ENCODE measurements around the gene CCNI.

CCNI gene

DNA sequence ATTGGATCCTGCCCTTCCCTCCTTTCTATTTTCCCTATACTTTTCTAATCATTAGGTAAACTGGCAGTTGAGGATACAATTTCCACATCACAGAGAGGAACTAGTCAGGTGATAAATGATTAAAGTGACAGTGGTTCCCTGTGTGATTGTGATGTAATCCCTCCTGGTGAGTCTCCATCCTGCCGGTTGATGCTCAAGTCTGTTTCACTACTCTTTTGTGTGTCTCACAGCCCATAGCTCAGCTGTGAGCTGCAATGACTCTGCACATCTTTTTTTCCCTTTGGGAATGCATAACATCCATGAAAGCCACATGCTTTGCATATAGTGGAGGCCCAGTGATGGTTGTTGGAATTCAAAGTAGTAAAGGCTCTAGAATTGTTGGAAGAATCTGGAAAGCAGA, 60.4 kb downstream of the CCNI start:
- DNase-seq (ENCODE audit: insufficient read length, low spot score) (no peak), FAIRE-seq (no peak)
- TF ChIP-seq, protein P1, sequence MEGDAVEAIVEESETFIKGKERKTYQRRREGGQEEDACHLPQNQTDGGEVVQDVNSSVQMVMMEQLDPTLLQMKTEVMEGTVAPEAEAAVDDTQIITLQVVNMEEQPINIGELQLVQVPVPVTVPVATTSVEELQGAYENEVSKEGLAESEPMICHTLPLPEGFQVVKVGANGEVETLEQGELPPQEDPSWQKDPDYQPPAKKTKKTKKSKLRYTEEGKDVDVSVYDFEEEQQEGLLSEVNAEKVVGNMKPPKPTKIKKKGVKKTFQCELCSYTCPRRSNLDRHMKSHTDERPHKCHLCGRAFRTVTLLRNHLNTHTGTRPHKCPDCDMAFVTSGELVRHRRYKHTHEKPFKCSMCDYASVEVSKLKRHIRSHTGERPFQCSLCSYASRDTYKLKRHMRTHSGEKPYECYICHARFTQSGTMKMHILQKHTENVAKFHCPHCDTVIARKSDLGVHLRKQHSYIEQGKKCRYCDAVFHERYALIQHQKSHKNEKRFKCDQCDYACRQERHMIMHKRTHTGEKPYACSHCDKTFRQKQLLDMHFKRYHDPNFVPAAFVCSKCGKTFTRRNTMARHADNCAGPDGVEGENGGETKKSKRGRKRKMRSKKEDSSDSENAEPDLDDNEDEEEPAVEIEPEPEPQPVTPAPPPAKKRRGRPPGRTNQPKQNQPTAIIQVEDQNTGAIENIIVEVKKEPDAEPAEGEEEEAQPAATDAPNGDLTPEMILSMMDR (IDR thresholded peaks at IDR 0.05; ENCODE audit: insufficient read depth, missing control alignments): no peak

DNA sequence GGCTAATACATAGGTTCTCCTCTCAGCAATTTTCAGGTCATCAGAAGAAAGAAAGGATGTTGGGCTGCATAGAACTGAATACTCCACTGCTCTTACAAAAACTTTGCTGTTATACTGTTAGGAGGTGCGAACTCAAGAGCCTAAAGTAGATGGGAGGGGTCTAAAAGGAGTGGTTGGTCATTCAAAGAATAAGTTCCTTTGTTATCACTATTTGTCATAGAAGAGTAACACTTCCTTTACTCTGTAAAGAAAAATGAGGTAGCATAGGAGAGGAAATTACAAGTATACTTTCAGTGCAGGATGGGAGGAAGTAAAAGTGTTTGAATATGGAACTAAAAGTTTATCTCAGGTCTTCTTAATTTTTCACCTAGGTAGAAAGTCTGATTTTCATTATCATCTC, 61.5 kb downstream of the CCNI start:
- DNase-seq (ENCODE audit: insufficient read length, low spot score) (no peak), FAIRE-seq (no peak)
- TF ChIP-seq, protein P1 (IDR thresholded peaks at IDR 0.05; ENCODE audit: insufficient read depth, missing control alignments): no peak

DNA sequence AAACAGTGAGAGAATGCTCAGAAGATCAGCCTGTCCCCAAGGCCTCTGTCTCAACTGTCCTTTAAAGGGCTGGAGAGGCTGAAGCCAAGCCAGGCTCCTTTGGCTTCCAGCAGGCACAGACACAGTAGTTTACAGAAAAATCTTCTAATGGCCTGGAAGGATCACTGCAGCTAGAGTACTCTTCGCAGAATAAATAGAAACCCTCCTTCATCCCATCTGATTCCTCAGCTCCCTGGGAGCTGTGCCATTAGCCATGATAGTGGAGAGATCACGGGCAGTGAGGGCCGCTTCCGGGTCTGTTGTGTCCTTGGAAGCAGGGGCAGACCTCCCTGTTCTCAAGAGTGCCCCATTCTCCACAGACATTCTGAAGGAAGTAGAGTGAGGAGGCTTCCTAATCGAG, 63.1 kb downstream of the CCNI start:
- DNase-seq (ENCODE audit: insufficient read length, low spot score) (no peak), FAIRE-seq (no peak)
- TF ChIP-seq, protein P1 (IDR thresholded peaks at IDR 0.05; ENCODE audit: insufficient read depth, missing control alignments): no peak

DNA sequence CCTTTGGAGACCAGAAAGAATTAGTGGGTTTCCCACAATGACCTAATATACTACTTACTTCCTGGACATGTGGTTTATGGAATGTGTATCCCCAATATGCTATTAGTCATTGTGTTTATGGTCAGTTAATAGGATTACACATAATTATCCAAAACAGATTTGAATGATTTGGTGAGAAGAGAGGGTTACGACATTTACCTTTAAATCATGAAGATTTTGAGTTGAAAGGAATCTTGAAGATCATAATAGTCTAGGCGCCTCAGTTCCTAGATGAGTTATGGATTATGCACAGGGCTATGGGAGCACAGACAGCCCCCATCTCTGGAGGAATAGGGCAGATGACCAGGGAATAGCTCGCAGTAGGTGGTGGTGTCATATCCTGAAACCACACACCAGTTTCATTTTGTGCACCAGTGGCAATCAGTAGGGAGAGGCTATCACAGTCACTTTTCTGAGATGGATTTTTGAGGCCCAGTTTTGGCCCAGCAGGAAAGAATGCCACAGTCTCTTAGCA, 64.9 kb downstream of the CCNI start:
- TF ChIP-seq, protein P1 (IDR thresholded peaks at IDR 0.05; ENCODE audit: insufficient read depth, missing control alignments): no peak
- FAIRE-seq: no peak
- no peak for DNase-seq (ENCODE audit: insufficient read length, low spot score)

DNA sequence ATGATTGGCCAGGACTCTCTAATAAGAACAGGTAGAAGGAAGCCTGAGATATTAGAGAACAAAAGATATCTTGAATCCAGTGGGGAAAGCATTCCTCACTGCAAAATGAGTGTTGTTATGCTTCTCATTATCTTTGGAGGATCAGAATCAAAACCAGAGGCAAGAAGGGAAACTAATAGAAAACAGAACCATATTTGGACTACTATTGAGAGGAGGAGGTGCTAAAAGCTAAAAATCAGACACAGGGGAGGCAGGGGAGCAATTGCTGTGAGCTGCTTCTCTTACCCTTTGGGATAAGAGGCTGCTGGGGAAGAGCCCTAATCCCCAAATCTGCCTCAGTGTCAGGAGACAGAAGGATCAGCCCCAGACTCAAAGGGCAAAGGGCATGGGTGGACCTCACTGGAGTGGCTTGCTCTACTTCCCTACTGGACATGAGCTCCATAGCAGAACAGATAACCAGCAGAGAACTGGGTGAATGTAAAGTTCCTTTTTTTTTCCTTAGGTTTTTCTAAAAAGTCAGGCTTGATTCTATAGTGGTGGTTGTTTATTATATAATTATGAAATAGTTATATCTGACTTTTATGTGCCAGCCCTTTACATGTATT, 66.2 kb downstream of the CCNI start:
- no peak for FAIRE-seq
- TF ChIP-seq, protein P1 (IDR thresholded peaks at IDR 0.05; ENCODE audit: insufficient read depth, missing control alignments): no peak
- no peak for DNase-seq (ENCODE audit: insufficient read length, low spot score)

DNA sequence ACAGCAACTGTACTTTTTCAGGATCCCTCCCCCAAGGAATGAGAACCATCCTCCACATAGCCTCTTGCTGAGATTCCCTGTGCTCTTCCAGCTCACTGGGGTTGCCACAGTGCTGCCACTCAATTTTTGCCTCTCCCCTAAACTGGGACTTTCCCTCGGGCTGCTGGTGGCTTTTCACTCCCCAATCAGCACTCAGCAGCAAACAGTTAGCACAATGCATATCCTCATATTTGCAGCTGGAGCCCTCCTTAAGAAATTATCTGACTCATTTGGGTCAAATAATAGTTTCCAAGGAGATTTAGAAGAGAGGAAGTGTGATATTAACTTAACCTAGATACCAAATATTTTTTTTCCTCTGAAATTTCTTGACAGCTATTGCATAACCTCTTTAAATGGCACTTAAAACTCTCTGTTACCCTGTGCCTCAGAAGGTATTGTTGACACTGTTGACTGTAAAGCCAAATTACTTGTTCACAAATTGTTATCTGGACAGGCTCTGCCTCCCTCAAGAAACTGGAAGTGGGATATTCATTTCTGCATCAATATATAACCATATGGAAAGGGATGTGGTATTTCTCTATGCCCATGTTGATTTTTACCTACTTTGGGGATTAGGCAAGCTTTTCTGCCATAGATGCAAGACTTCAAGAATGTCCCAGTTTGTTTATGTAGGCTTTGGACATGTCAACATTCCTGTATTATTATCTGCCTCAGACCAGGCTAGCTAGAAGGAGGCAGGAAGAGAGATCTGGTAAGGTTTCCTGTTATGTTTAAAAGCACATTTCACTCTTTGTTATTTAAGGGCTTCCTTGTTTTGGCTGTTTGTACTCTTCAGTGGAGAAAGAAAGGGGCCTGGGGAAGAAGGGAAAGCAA, 68.2 kb downstream of the CCNI start:
- DNase-seq (ENCODE audit: insufficient read length, low spot score) (no peak), FAIRE-seq (no peak)
- TF ChIP-seq, protein P1 (IDR thresholded peaks at IDR 0.05; ENCODE audit: insufficient read depth, missing control alignments): no peak

All from D721Med (cell line).